NCI-H2196 treated with DMSO at 0.1 percent for 48 hours (cell line): ENCODE results near the gene JARID2.

Experiments
- DNase-seq: peaks from one replicate; lab custom pipeline; 2025; ENCODE audit not compliant: unreplicated experiment; lab: John Stamatoyannopoulos, UW

The JARID2 gene

GRCh38 chr6:15352220-15352619, 106.4 kb downstream of the JARID2 start:
- no peak for DNase-seq

GRCh38 chr6:15352845-15353244, 107.0 kb downstream of the JARID2 start:
- no peak for DNase-seq

GRCh38 chr6:15355683-15356099, 109.8 kb downstream of the JARID2 start:
- no peak for DNase-seq

GRCh38 chr6:15356179-15356578, 110.3 kb downstream of the JARID2 start:
- no peak for DNase-seq

GRCh38 chr6:15356937-15357336, 111.1 kb downstream of the JARID2 start:
- no peak for DNase-seq

GRCh38 chr6:15357782-15358181, 111.9 kb downstream of the JARID2 start:
- DNase-seq, result no peak

- no peak for DNase-seq
These were observed 112.9 kb downstream of the JARID2 start for GRCh38 chr6:15358579-15359327.

- no peak for DNase-seq
These were observed 113.5 kb downstream of the JARID2 start for GRCh38 chr6:15359335-15359862.

- no peak for DNase-seq
These were observed 114.4 kb downstream of the JARID2 start for GRCh38 chr6:15360300-15360699.

GRCh38 chr6:15361197-15361596, 115.3 kb downstream of the JARID2 start:
- DNase-seq, result no peak

GRCh38 chr6:15362274-15363160, 116.6 kb downstream of the JARID2 start:
- DNase-seq, result no peak

GRCh38 chr6:15363164-15363522, 117.3 kb downstream of the JARID2 start:
- no peak for DNase-seq

- DNase-seq, result no peak
These were observed 117.9 kb downstream of the JARID2 start for GRCh38 chr6:15363523-15364400.

- DNase-seq, result no peak
These were observed 118.7 kb downstream of the JARID2 start for GRCh38 chr6:15364401-15365037.

GRCh38 chr6:15365273-15365687, 119.4 kb downstream of the JARID2 start:
- DNase-seq, result peak; percentile 66

GRCh38 chr6:15366003-15366535, 120.2 kb downstream of the JARID2 start:
- DNase-seq, result no peak

GRCh38 chr6:15366879-15367278, 121.0 kb downstream of the JARID2 start:
- no peak for DNase-seq

- no peak for DNase-seq
These were observed 122.3 kb downstream of the JARID2 start for GRCh38 chr6:15368186-15368585.

- DNase-seq, result no peak
These were observed 123.0 kb downstream of the JARID2 start for GRCh38 chr6:15368873-15369272.

- no peak for DNase-seq
These were observed 124.0 kb downstream of the JARID2 start for GRCh38 chr6:15369838-15370237.
